Activated gamma-delta T cell treated with anti-CD3 and anti-CD28 coated beads, Interleukin-2, amount 50 U/mL, for 16 hours (primary cell): ENCODE data around the gene EPHB3.

Experiments
- DNase-seq: peaks from one replicate; pipeline ENCODE4 v3.0.0-alpha.2; 2020; ENCODE audit warnings: low read depth

The EPHB3 gene

GRCh38 chr3:184564685-184565385 lies 3.2 kb downstream of the EPHB3 start:
- DNase-seq, result no peak

GRCh38 chr3:184565421-184566211 lies 4.0 kb downstream of the EPHB3 start:
- no peak for DNase-seq

GRCh38 chr3:184566441-184567414 lies 5.1 kb downstream of the EPHB3 start:
- DNase-seq, result no peak

GRCh38 chr3:184567946-184568559 lies 6.5 kb downstream of the EPHB3 start:
- no peak for DNase-seq

- DNase-seq, result no peak
Measured at GRCh38 chr3:184568560-184568923, 7.0 kb downstream of the EPHB3 start.

GRCh38 chr3:184568924-184569829 lies 7.6 kb downstream of the EPHB3 start:
- no peak for DNase-seq

- DNase-seq, result no peak
Measured at GRCh38 chr3:184570035-184570434, 8.4 kb downstream of the EPHB3 start.

- DNase-seq, result no peak
Measured at GRCh38 chr3:184570489-184570888, 8.9 kb downstream of the EPHB3 start.

GRCh38 chr3:184571750-184572377 lies 10.3 kb downstream of the EPHB3 start:
- DNase-seq, result no peak

GRCh38 chr3:184572633-184573270 lies 11.2 kb downstream of the EPHB3 start:
- no peak for DNase-seq

GRCh38 chr3:184574515-184575417 lies 13.2 kb downstream of the EPHB3 start:
- DNase-seq, result no peak

- DNase-seq, result no peak
Measured at GRCh38 chr3:184575701-184576100, 14.1 kb downstream of the EPHB3 start.

- no peak for DNase-seq
Measured at GRCh38 chr3:184576457-184577240, 15.1 kb downstream of the EPHB3 start.

GRCh38 chr3:184577546-184577945 lies 16.0 kb downstream of the EPHB3 start:
- no peak for DNase-seq

GRCh38 chr3:184578218-184578617 lies 16.6 kb downstream of the EPHB3 start:
- DNase-seq, result no peak

- no peak for DNase-seq
Measured at GRCh38 chr3:184578822-184579221, 17.2 kb downstream of the EPHB3 start.

GRCh38 chr3:184579513-184579912 lies 17.9 kb downstream of the EPHB3 start:
- DNase-seq, result no peak

- DNase-seq, result no peak
Measured at GRCh38 chr3:184580376-184580775, 18.8 kb downstream of the EPHB3 start.
